ENCODE measurements around the gene SLCO4A1. TPM values are rescaled to one million over a fixed set of nuclear protein-coding genes. Genes with fewer than 3 reads are reported as not detected.

The SLCO4A1 gene
- total RNA-seq, 1 donor from 2014 or later: 38.6 TPM

DNA sequence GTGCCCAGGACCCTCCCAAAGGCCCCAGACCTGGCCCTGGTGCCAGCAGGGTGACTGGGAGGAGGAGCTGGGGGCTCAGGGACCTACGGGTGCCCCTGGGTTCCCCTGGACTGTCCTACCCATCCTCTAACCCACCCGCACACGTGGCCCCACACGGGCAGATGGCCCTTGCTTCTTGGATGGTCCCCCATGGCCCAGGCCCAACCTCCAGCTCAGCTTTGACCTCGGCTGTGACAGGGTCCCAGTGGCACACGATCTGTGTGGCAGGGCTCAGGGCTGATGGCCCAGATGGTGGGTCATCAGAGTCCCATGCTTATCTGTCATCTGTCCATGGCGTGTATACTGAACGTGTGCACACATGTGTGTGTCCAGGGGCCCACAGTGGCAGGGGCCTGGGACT is 70.3 kb downstream of the SLCO4A1 start:
- Histone ChIP-seq H3K4me3 (ENCODE audit: low read depth, low read length) (no peak overlapping the region), H3K36me3 (ENCODE audit: control insufficient read depth, insufficient read depth, low read length) (no peaks in the 10 kb centered on the region), H3K27me3 (ENCODE audit: control insufficient read depth, insufficient read depth, low read length) (peaks cover 48% of the 10 kb centered on the region)
- TF ChIP-seq, protein P1, sequence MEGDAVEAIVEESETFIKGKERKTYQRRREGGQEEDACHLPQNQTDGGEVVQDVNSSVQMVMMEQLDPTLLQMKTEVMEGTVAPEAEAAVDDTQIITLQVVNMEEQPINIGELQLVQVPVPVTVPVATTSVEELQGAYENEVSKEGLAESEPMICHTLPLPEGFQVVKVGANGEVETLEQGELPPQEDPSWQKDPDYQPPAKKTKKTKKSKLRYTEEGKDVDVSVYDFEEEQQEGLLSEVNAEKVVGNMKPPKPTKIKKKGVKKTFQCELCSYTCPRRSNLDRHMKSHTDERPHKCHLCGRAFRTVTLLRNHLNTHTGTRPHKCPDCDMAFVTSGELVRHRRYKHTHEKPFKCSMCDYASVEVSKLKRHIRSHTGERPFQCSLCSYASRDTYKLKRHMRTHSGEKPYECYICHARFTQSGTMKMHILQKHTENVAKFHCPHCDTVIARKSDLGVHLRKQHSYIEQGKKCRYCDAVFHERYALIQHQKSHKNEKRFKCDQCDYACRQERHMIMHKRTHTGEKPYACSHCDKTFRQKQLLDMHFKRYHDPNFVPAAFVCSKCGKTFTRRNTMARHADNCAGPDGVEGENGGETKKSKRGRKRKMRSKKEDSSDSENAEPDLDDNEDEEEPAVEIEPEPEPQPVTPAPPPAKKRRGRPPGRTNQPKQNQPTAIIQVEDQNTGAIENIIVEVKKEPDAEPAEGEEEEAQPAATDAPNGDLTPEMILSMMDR (IDR thresholded peaks at IDR 0.05; ENCODE audit: insufficient read depth, low read length, poor library complexity, severe bottlenecking): no peak
- no peak for DNase-seq (ENCODE audit: low read depth)

DNA sequence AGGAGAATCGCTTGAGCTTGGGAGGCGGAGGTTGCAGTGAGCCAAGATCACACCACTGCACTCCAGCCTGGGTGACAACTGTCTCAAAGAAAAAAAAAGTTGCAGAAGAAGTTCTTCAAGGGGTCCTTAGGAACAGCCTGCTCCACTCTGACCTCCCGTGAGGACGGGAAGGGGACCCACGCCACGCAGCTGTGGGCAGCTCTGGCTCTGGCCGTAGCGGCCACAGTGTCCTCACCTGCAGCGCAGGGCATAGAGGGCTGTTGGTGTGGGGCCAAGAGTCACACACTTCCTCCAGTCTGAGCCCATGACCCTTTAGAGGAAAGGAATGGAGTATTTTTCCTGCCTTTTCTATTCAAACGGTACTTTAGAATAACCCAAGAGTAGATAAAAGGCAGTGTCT is 71.7 kb downstream of the SLCO4A1 start:
- no peak overlapping the region for H3K4me3 ChIP-seq (ENCODE audit: low read depth, low read length)
- no peaks in the 10 kb centered on the region for H3K36me3 ChIP-seq (ENCODE audit: control insufficient read depth, insufficient read depth, low read length)
- no peak for DNase-seq (ENCODE audit: low read depth)
- peaks cover 40% of the 10 kb centered on the region for H3K27me3 ChIP-seq (ENCODE audit: control insufficient read depth, insufficient read depth, low read length)
- TF ChIP-seq, protein P1 (IDR thresholded peaks at IDR 0.05; ENCODE audit: insufficient read depth, low read length, poor library complexity, severe bottlenecking): no peak

DNA sequence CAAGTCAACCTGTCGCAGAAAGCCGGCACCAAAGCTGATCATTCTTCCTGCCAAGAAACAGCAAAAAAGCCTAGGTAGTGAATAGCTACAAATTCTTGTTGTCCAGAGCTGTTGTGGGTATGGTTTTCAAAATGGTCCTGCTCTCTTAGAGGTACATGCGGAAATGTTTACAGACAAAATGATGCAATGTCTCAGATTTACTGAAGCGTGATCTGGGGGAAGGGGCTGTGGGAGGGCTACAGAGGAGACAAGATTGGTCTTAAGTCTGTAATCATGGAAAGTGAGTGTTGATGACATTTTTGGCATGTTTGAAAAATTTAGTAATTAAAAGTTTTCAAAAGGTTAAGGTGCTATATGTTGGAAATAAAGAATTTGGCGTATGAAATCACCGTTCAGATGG is 72.5 kb downstream of the SLCO4A1 start:
- no peak for DNase-seq (ENCODE audit: low read depth)
- Histone ChIP-seq H3K4me3 (ENCODE audit: low read depth, low read length) (no peak overlapping the region), H3K36me3 (ENCODE audit: control insufficient read depth, insufficient read depth, low read length) (no peaks in the 10 kb centered on the region), H3K27me3 (ENCODE audit: control insufficient read depth, insufficient read depth, low read length) (peaks cover 32% of the 10 kb centered on the region)
- TF ChIP-seq, protein P1 (IDR thresholded peaks at IDR 0.05; ENCODE audit: insufficient read depth, low read length, poor library complexity, severe bottlenecking): no peak

DNA sequence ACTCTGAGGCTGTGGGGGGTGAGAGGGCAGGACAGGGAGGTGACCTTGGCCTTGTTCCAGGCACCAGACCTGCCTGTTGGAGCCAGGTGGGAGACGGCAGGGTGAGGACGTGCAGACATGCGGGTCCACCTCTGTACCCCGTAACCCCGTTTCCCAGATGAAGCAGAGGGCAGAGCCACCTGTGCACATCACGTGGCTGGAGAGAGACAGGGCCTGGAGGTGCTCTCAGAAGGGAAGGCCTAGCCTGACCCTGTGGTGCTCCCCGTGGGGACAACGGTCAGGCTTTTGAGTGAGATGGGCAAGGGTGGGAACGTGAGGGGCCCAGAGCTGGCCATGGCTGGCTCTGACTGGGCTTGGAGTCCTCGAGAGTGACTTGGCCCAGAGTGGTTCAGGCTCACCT is 72.9 kb downstream of the SLCO4A1 start:
- peaks cover 28% of the 10 kb centered on the region for H3K27me3 ChIP-seq (ENCODE audit: control insufficient read depth, insufficient read depth, low read length)
- TF ChIP-seq, protein P1 (IDR thresholded peaks at IDR 0.05; ENCODE audit: insufficient read depth, low read length, poor library complexity, severe bottlenecking): no peak
- H3K4me3 ChIP-seq (ENCODE audit: low read depth, low read length): no peak overlapping the region
- no peaks in the 10 kb centered on the region for H3K36me3 ChIP-seq (ENCODE audit: control insufficient read depth, insufficient read depth, low read length)
- DNase-seq (ENCODE audit: low read depth): no peak

DNA sequence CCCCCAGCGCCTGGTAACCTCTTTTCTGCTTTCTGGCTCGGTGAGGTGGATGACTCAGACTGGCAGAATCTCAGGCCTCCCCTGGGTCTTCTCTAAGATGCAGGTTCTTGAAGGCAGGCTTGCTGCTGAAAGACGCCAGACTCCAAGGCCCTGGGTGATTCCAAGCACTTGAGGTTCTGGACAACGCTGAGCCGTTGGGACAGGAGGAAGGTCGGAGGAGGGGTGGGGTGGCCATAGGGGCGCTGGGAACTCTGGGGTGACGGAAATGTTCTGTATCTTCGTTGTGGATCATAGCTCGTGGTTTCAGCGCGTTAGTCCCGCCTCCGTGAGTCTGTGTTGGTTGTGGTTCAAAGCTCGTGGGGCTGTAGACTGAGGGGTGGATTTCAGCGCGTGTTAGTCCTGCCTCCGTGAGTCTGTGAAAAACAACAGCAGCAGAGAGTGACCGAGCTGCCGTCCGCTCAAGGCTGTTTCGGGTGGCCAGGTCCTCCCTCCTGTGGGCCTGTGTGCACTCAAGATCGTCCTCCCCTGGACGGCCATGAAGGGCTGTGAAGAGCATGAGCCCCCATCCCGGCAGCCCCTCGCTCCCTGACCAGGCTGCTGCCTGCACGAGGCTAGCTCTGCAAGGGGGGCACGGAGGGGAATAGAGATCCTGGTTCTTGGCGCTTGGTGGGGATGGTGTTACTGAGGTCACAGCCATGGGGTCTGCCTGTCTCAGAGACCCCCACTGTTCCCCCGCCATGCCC is 74.1 kb downstream of the SLCO4A1 start:
- H3K4me3 ChIP-seq (ENCODE audit: low read depth, low read length): no peak overlapping the region
- H3K27me3 ChIP-seq (ENCODE audit: control insufficient read depth, insufficient read depth, low read length): peaks cover 18% of the 10 kb centered on the region
- DNase-seq (ENCODE audit: low read depth): no peak
- TF ChIP-seq, protein P1 (IDR thresholded peaks at IDR 0.05; ENCODE audit: insufficient read depth, low read length, poor library complexity, severe bottlenecking): no peak
- no peaks in the 10 kb centered on the region for H3K36me3 ChIP-seq (ENCODE audit: control insufficient read depth, insufficient read depth, low read length)

DNA sequence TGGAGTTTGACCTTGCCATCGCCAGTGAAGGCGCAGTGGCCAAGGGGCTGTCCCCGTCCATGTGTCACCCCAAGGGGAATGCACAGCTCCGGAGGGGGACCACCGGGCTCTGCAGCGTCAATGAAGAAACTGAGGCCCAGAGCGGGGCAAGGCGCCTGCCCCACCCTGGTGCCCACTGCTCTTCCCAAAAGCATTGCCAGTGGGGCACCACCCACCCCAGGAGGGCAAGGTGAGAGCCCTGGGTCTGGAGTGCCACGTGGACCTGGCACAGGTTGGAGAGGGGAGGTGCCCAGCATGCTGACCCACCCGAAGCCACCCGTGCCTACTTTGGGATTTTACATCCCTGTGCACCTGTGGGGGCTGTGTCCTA is 74.6 kb downstream of the SLCO4A1 start:
- Histone ChIP-seq H3K4me3 (ENCODE audit: low read depth, low read length) (no peak overlapping the region), H3K27me3 (ENCODE audit: control insufficient read depth, insufficient read depth, low read length) (peaks cover 14% of the 10 kb centered on the region), H3K36me3 (ENCODE audit: control insufficient read depth, insufficient read depth, low read length) (no peaks in the 10 kb centered on the region)
- TF ChIP-seq, protein P1 (IDR thresholded peaks at IDR 0.05; ENCODE audit: insufficient read depth, low read length, poor library complexity, severe bottlenecking): no peak
- no peak for DNase-seq (ENCODE audit: low read depth)

Data from kidney epithelial cell (primary cell).